IMR-90 (cell line): ENCODE measurements around the gene CDX2. TPM values are rescaled to one million over a fixed set of nuclear protein-coding genes. Genes with fewer than 3 reads are reported as not detected.

Experiments
- ATAC-seq: fragments of 200-7000 bp; cut with Tn5 transposase; 2 replicates; pipeline ENCODE4 v1.9.1; 2020; ENCODE audit warnings: low read depth, mild to moderate bottlenecking, moderate library complexity
- BruUV-seq: library from RNA; stranded (reverse); fragments of 400-500 nt; replicated peaks from 2 replicates; lab custom pipeline; 2021; lab: Mats Ljungman, UMichigan
- CTCF ChIA-PET: fragments of 300-600 bp; formaldehyde crosslinking; extraction: SDS; loops from one replicate; lab custom pipeline; 2021; ENCODE audit warnings: antibody characterized with exemption; lab: Yijun Ruan, JAX
- POLR2A ChIA-PET: fragments of 300-600 bp; sonication (Branson Sonifier 250); formaldehyde crosslinking; loops from one replicate; lab custom pipeline; 2022; ENCODE audit warnings: antibody characterized with exemption; ENCODE audit not compliant: unreplicated experiment; lab: Charles Lee
- DNase-seq: peaks from one replicate; pipeline ENCODE4 v3.0.0; 2013
- H2AFZ ChIP-seq: replicated peaks from 2 replicates; pipeline ENCODE3; 2013; ENCODE audit warnings: low read length, mild to moderate bottlenecking; ENCODE audit not compliant: poor library complexity
- H2AK5ac ChIP-seq: 2 replicates; pipeline ENCODE4 v1.6.1; 2013; ENCODE audit warnings: low read depth, low read length, inconsistent platforms
- H2AK9ac ChIP-seq: replicated peaks from 2 replicates; pipeline ENCODE3; 2013; ENCODE audit warnings: mild to moderate bottlenecking, low read depth, low read length, moderate library complexity; ENCODE audit not compliant: poor library complexity
- H2BK120ac ChIP-seq: 2 replicates; pipeline ENCODE4 v1.6.1; 2013; ENCODE audit warnings: low read depth, low read length, inconsistent platforms
- H2BK15ac ChIP-seq: 3 replicates; pipeline ENCODE4 v1.6.1; 2013; ENCODE audit warnings: low read depth, low read length, inconsistent platforms
- H2BK20ac ChIP-seq: 2 replicates; pipeline ENCODE4 v1.6.1; 2013; ENCODE audit warnings: low read depth, mild to moderate bottlenecking, inconsistent platforms, low read length, moderate library complexity
- H2BK5ac ChIP-seq: 2 replicates; pipeline ENCODE4 v1.6.1; 2013; ENCODE audit warnings: mild to moderate bottlenecking, low read depth, low read length, inconsistent platforms; ENCODE audit not compliant: poor library complexity, severe bottlenecking
- H3K14ac ChIP-seq: replicated peaks from 2 replicates; pipeline ENCODE4 v1.6.1; 2013; ENCODE audit warnings: low read depth, low read length, inconsistent platforms
- H3K18ac ChIP-seq: 2 replicates; pipeline ENCODE4 v1.6.1; 2013; ENCODE audit warnings: low read depth, low read length, control low read depth
- H3K23ac ChIP-seq: 2 replicates; pipeline ENCODE4 v1.6.1; 2013; ENCODE audit warnings: low read depth, low read length, inconsistent platforms
- H3K27ac ChIP-seq: 2 replicates; pipeline ENCODE4 v1.5.1; 2013; ENCODE audit warnings: mild to moderate bottlenecking, control low read depth, low read length; ENCODE audit not compliant: insufficient read depth
- H3K27me3 ChIP-seq: 2 replicates; pipeline ENCODE4 v1.6.1; 2013; ENCODE audit warnings: low read length; ENCODE audit not compliant: control insufficient read depth, insufficient read depth
- H3K36me3 ChIP-seq: 2 replicates; pipeline ENCODE4 v1.6.1; 2013; ENCODE audit warnings: low read length, mixed read lengths; ENCODE audit not compliant: control insufficient read depth, insufficient read depth
- H3K4ac ChIP-seq: 2 replicates; pipeline ENCODE4 v1.6.1; 2013; ENCODE audit warnings: low read depth, low read length, inconsistent platforms
- H3K4me1 ChIP-seq: 2 replicates; pipeline ENCODE4 v1.6.1; 2013; ENCODE audit warnings: low read length, mixed read lengths; ENCODE audit not compliant: control insufficient read depth, insufficient read depth
- H3K4me2 ChIP-seq: 2 replicates; pipeline ENCODE4 v1.6.1; 2013; ENCODE audit warnings: low read depth, mild to moderate bottlenecking, control low read depth, low read length, moderate library complexity
- H3K4me3 ChIP-seq: 2 replicates; pipeline ENCODE4 v1.5.1; 2013; ENCODE audit warnings: low read depth, mild to moderate bottlenecking, control low read depth, low read length, moderate library complexity; ENCODE audit not compliant: insufficient read depth
- H3K56ac ChIP-seq: 2 replicates; pipeline ENCODE4 v1.6.1; 2013; ENCODE audit warnings: low read length, inconsistent platforms; ENCODE audit not compliant: insufficient read depth; ENCODE audit errors: extremely low read depth
- H3K79me1 ChIP-seq, 2 experiments: 2 replicates each; pipeline ENCODE4 v1.6.1; 2013; ENCODE audit warnings: low read length in 2 of 2, inconsistent platforms in 1 of 2, low read depth in 1 of 2
- H3K9ac ChIP-seq: 2 replicates; pipeline ENCODE4 v1.6.1; 2013; ENCODE audit warnings: low read depth, low read length, control low read depth
- H3K9me1 ChIP-seq: 2 replicates; pipeline ENCODE4 v1.6.1; 2013; ENCODE audit warnings: low read length, inconsistent platforms; ENCODE audit not compliant: insufficient read depth
- H3K9me3 ChIP-seq: 2 replicates; pipeline ENCODE4 v1.6.1; 2013; ENCODE audit warnings: low read length; ENCODE audit not compliant: control insufficient read depth, insufficient read depth
- H4K20me1 ChIP-seq: 2 replicates; pipeline ENCODE4 v1.6.1; 2013; ENCODE audit warnings: low read length, inconsistent platforms; ENCODE audit not compliant: insufficient read depth
- H4K5ac ChIP-seq: 2 replicates; pipeline ENCODE4 v1.6.1; 2013; ENCODE audit warnings: mild to moderate bottlenecking, low read depth, low read length, control low read depth
- H4K8ac ChIP-seq, 2 experiments: 2 replicates each; pipeline ENCODE4 v1.6.1; 2013; ENCODE audit warnings: low read depth in 2 of 2, low read length in 2 of 2, control low read depth in 1 of 2, inconsistent platforms in 1 of 2
- H4K91ac ChIP-seq: 2 replicates; pipeline ENCODE4 v1.6.1; 2013; ENCODE audit warnings: low read depth, low read length, inconsistent platforms; ENCODE audit not compliant: insufficient read depth
- RCOR1 ChIP-seq: IDR thresholded peaks from 2 replicates; pipeline ENCODE4 v1.6.1; 2012; ENCODE audit warnings: mild to moderate bottlenecking, low read length, improper control_type of control experiment; ENCODE audit not compliant: insufficient replicate concordance
- RFX5 ChIP-seq: IDR thresholded peaks from 2 replicates; pipeline ENCODE4 v1.8.0; 2012; ENCODE audit warnings: low read depth, mild to moderate bottlenecking, low read length, moderate library complexity
- USF2 ChIP-seq: fragments of 150-350 bp; IDR thresholded peaks from 2 replicates; pipeline ENCODE4 v1.6.1; 2017; ENCODE audit warnings: mild to moderate bottlenecking, antibody characterized with exemption, low read length, low read depth
- WGBS, 2 experiments: methylation state at CpG; one replicate each; pipeline versions ENCODE4 v1.1.5 to v1.1.7; 2013; ENCODE audit warnings: missing lambda C conversion rate in 2 of 2; ENCODE audit not compliant: insufficient read length in 1 of 2; ENCODE audit errors: extremely low coverage in 2 of 2; 5-methylcytosine and 5-hydroxymethylcytosine counted together
- dilution Hi-C: fragments of 300-500 bp; cut with HindIII; formaldehyde crosslinking; loops from one replicate; pipeline ENCODE4 v1.14.3; 2018; ENCODE audit warnings: low sequenced_read_pairs; ENCODE audit not compliant: unreplicated experiment
- in situ Hi-C: fragments of 300-500 bp; cut with MboI; formaldehyde crosslinking; loops from 3 replicates; pipeline ENCODE4 v1.14.3; 2019; ENCODE audit warnings: low sequenced_read_pairs, inconsistent platforms, mixed read lengths
- intact Hi-C: fragments of 100-400 bp; cut with micrococcal nuclease; formaldehyde crosslinking; loops from 2 replicates; pipeline ENCODE4 v1.10.0; 2022
- polyA plus RNA-seq, 3 experiments: library from polyadenylated mRNA; depleted of rRNA; stranded (reverse); fragments of >200 nt; gene quantifications; 2 replicates each; pipeline ENCODE4 v1.2.3, GENCODE V29; 2012; ENCODE audit warnings: low replicate concordance in 1 of 3
- total RNA-seq: library from RNA; depleted of rRNA; stranded (reverse); fragments of >200 nt; gene quantifications from 2 replicates; pipeline ENCODE4 v1.2.3, GENCODE V29; 2012
- TF ChIP-seq, protein P1 (sequence below): conservative IDR thresholded peaks from 2 replicates; pipeline ENCODE4 v1.5.1; 2012; ENCODE audit warnings: mild to moderate bottlenecking, low read depth, low read length, improper control_type of control experiment

CDX2 gene
- total and polyA plus RNA-seq, 2 of the 4 experiments (the other 2 are of a cell fraction), result not detected

DNA sequence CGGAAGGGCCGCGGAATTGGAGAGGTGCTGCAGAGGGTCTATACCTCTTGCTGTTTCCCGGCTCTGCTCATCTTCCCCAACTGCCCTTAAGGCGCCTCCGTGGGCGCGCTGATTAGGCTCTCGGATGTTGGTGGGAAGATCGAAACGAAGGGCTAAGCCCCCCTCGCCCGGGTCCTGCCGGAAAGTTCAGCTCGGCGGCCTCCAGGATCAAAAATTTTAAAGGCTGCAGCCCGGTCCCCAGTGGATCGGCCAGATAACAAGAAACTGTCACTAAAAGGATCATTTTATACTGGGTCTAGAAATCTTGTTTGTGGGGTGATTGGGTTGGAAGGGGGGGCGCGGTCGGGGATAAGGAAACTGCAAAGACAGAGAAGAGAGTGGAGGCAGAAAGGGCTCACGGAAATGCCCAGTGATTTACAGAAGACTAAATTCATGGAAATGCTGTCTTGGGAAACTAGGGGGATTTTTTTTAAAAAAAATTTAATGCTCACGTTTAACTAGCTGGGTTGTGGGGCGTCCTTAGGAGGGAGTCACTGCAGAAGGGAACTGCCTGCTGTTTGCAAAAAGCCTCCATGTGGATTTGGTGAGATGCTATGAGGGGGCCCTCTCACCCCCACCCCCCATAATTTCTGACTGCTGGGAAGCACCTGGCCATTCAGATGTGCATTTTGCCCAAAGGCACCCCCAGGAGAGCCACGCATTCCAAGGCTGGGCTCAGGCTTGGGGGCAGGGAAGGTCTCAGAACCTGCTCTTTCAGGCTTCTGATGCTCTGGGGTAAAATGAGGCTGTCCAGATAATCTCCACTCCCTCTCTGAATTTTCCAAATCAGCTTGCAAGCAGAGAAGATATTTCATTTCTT, 7.7 kb downstream of the CDX2 start (continued):
- TF ChIP-seq RFX5, result no peak

GRCh38 chr13:27960362-27961226, 8.5 kb downstream of the CDX2 start:
- no peak overlapping the region for H2AK9ac ChIP-seq
- H3K4me1 ChIP-seq, result peaks cover 3% of the 10 kb centered on the region; the same call in 1 of the 2 replicates
- H3K27ac ChIP-seq, result no peak overlapping the region
- H2BK20ac ChIP-seq, result no peak overlapping the region
- no peak overlapping the region for H4K91ac ChIP-seq
- H3K27me3 ChIP-seq, result peaks cover 87% of the 10 kb centered on the region
- BruUV-seq, result no TSS peak
- H3K14ac ChIP-seq, result no peak overlapping the region
- intact Hi-C loops, result no loop called here
- no peaks in the 10 kb centered on the region for H3K9me3 ChIP-seq
- no peak overlapping the region for H4K5ac ChIP-seq
- ChIA-PET POLR2A (interaction anchor here (0.5 kb wide), 1 partner anchor 90 kb away, joined by 4 read pairs; no protein-coding TSS in a partner anchor), CTCF (no interaction called here)
- dilution Hi-C loops, result no loop called here
- H2BK15ac ChIP-seq, result no peak overlapping the region
- no peaks in the 10 kb centered on the region for H3K79me1 ChIP-seq
- H4K8ac ChIP-seq, result no peak overlapping the region
- H3K4me3 ChIP-seq, result no peak overlapping the region
- no peak overlapping the region for H3K9ac ChIP-seq
- DNase-seq (no peak), ATAC-seq (peak; percentile 52)
- no peak overlapping the region for H3K56ac ChIP-seq
- no peaks in the 10 kb centered on the region for H3K36me3 ChIP-seq
- peak overlapping the region; percentile 10 for H2AFZ ChIP-seq
- in situ Hi-C loops, result no loop called here
- WGBS, 2 experiments, result 2% methylated on average over 20 of the region's 73 CpGs; no CpG with 5 or more reads in 1 of the 2 experiments
- no peaks in the 10 kb centered on the region for H4K20me1 ChIP-seq
- no peak overlapping the region for H3K4ac ChIP-seq
- no peak overlapping the region for H2BK5ac ChIP-seq
- TF ChIP-seq, protein P1, sequence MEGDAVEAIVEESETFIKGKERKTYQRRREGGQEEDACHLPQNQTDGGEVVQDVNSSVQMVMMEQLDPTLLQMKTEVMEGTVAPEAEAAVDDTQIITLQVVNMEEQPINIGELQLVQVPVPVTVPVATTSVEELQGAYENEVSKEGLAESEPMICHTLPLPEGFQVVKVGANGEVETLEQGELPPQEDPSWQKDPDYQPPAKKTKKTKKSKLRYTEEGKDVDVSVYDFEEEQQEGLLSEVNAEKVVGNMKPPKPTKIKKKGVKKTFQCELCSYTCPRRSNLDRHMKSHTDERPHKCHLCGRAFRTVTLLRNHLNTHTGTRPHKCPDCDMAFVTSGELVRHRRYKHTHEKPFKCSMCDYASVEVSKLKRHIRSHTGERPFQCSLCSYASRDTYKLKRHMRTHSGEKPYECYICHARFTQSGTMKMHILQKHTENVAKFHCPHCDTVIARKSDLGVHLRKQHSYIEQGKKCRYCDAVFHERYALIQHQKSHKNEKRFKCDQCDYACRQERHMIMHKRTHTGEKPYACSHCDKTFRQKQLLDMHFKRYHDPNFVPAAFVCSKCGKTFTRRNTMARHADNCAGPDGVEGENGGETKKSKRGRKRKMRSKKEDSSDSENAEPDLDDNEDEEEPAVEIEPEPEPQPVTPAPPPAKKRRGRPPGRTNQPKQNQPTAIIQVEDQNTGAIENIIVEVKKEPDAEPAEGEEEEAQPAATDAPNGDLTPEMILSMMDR, result peak; percentile 25; the same call in 1 of the 2 replicates
- TF ChIP-seq RCOR1, result no peak
- TF ChIP-seq USF2, result no peak
- H3K18ac ChIP-seq, result no peak overlapping the region
- no peaks in the 10 kb centered on the region for H3K9me1 ChIP-seq
- peak overlapping the region; percentile 38; the same call in 1 of the 2 replicates for H3K4me2 ChIP-seq
- no peak overlapping the region for H2AK5ac ChIP-seq
- H3K23ac ChIP-seq, result no peak overlapping the region
- H2BK120ac ChIP-seq, result no peak overlapping the region
